GM21529 (cell line): Measurements from ENCODE around the gene APEH.

Experiments
- ATAC-seq: cut with Tn5 transposase; IDR thresholded peaks from one replicate; pipeline ENCODE4 v1.9.1; 2021; ENCODE audit not compliant: unreplicated experiment

Gene APEH

GRCh38 chr3:49723628-49724551 lies 49.7 kb downstream of the APEH start, which contains the start of gene GMPPB:
Gene GMPPB, minus strand, starts transcription at chr3:49723951. Its CDS starts 225 bp downstream, at chr3:49723726.
- ATAC-seq: peak; percentile 74

DNA sequence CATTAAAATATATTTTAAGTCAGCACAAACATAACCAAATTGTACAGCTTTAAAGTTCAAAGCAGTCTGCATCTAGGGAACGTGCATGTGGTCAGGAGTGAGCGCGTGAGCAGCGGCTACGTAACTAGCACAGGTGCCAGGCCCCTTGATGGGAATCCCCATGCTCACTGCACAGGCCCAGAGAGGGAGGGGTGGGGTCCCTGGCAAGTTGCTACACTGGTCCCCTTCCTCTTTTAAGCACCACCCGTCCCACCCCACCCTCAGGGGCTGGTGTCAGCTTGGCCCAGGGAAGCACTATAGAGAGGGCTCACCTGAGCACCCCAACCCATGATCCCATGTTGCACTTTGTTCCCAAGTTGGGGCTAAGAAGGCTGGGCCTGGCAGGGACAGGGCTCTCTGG lies 50.4 kb downstream of the APEH start:
- ATAC-seq: no peak

DNA sequence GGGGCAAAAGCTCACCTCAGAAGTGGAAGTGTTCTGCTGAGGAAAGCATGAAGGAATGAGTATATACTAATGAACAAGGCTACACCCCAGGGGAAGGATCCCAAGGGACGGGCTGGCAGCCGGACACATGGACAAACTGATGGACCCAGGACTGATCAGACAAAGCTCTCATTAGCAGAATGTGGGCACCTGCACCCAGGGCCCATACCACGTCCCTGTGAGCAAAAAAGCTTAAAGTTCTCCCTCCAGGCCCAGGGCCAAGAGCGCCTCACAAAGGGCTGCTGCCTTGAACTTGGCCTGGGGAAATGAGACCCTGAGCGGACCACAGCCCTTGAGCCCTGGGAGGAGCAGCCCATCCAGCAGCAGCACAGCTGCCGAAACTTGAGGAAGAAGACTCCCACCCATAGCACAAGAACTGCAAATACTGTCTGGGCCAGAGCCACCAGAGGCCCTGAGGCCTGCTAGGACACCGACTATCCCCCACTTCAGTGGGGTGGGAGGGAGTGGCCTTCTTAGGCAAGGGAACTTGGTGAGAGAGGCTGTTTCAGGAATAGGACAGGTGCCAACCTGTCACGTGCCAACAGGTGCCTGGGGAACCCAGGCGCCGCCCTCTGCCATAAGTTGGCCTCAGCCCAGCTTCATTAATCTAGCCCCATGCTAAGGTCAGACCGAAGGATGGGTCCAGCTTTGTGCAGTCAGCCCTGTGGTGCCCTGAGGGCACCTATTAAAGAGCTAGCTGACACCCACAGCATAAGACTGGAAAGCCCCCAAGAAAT lies 51.9 kb downstream of the APEH start:
- no peak for ATAC-seq

DNA sequence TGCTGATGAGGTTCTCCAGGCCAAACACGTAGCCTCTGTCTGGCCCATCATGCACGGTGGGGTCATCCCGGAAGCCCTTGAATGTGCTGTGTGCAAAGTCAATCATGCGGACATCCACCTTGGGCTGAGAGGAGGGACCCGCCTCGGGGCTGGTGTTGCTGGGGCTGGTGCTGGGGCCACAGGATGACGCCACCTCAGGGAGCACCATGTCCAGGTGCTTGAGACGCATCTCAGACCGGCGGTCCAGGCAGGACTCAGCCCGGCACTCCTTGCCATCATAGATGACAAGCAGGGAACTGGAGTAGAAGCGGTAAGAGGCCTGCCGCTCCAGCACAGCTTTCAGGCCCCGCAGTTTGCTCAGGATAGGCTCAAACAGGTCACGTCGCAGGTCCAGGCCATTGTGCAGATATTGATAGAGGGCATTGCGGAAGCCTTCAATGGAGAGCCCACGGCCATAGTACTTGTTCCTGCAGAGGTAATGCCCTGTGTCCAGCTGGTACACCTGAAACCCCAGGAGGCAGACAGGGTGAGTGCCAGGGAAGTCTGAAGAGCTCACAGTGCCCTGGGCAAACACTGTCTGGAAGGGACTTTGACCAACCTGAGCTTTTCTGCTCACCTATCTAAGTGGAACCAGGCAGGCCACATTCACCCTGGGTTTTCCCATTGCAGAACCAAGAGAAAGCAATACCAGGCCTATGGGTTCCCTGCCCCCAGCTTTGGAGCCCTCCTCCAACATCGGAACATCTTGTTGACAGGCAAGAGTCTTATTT lies 53.2 kb downstream of the APEH start:
- no peak for ATAC-seq

DNA sequence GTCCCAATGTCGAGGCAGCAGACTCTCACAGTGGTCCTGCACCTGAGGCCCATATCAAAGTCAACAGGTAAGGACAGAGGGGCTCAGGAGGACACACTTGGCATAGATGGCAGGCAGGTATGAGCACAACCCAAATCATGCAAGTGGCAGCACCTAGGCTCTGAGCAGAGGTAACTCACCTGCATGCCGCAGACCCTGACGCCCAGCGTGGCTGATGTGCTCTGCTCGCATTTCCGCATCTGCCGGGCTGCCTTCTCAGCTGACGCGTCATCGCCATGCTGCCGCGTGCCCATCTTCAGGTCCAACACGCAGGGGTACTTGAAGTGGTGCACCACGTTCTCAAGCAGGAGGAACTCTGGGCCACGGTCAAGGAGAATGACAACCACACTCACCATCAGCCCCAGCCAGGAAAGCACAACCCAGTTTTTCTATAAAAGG lies 53.8 kb downstream of the APEH start:
- ATAC-seq: no peak

GRCh38 chr3:49729966-49730609 lies 55.9 kb downstream of the APEH start:
- ATAC-seq: no peak

GRCh38 chr3:49732597-49732996 lies 58.4 kb downstream of the APEH start:
- ATAC-seq: no peak

DNA sequence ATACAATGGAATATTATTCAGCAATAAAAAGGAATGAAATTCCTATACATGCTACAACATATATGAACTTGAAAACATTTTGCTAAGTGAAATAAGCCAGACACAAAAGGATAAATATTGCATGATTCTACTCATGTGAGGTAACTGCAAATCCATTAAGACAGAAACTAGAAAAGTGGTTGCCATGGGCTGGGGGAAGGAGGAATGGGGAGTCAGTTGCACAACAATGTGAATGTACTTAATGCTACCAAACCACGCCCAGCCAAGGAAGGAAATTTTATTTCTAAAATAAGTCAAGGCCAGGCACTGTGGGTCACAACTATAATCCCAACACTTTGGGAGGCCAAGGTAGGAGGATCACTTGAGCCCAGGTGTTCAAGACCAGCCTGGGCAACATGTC lies 59.4 kb downstream of the APEH start:
- no peak for ATAC-seq
